ENCODE measurements around the gene NUDT2. TPM values are rescaled to one million over a fixed set of nuclear protein-coding genes. Genes with fewer than 3 reads are reported as not detected.
A peak's percentile ranks its signal among the peaks of the same experiment; 100 is the strongest.
"Not testable (repeated sequence)": the region's sequence is repeated elsewhere in the genome, so short reads cannot be mapped to it uniquely, and the experiment has no call there.

The NUDT2 gene
- total RNA-seq, 2 donors from 2014 or later, result 11.2 to 15.0 TPM

- H3K36me3 Mint-ChIP-seq (ENCODE audit: low read depth), result no peaks in the 10 kb centered on the region
- peaks cover 8% of the 10 kb centered on the region for H3K4me1 Mint-ChIP-seq
- H3K9me3 ChIP-seq (ENCODE audit: control insufficient read depth, low read length, poor library complexity, severe bottlenecking), result no peaks in the 10 kb centered on the region
- no peak overlapping the region for H3K4me3 Mint-ChIP-seq
- no peak overlapping the region for H3K27ac Mint-ChIP-seq
- H3K27me3 Mint-ChIP-seq, result no peaks in the 10 kb centered on the region
- no peak for ATAC-seq
- DNase-seq, result no peak
These were observed 6.3 kb upstream of the NUDT2 start for GRCh38 chr9:34322899-34323591.

GRCh38 chr9:34326690-34327089 is 2.7 kb upstream of the NUDT2 start:
- no peaks in the 10 kb centered on the region for H3K36me3 Mint-ChIP-seq (ENCODE audit: low read depth)

GRCh38 chr9:34328500-34328986 is 826 bp upstream of the NUDT2 start:
- Mint-ChIP-seq H3K4me1 (peaks cover 38% of the 10 kb centered on the region), H3K27ac (peak overlapping the region; percentile 99), H3K27me3 (no peaks in the 10 kb centered on the region), H3K36me3 (ENCODE audit: low read depth) (no peaks in the 10 kb centered on the region), H3K4me3 (peak overlapping the region; percentile 96)
- H3K9me3 ChIP-seq (ENCODE audit: control insufficient read depth, low read length, poor library complexity, severe bottlenecking), result no peaks in the 10 kb centered on the region
- no peak for DNase-seq
- no peak for ATAC-seq

More at GRCh38 chr9:34326690-34327089, 2.7 kb upstream of the NUDT2 start:
- Mint-ChIP-seq H3K27ac (no peak overlapping the region), H3K4me3 (no peak overlapping the region), H3K27me3 (no peaks in the 10 kb centered on the region), H3K4me1 (peaks cover 26% of the 10 kb centered on the region)
- no peaks in the 10 kb centered on the region for H3K9me3 ChIP-seq (ENCODE audit: control insufficient read depth, low read length, poor library complexity, severe bottlenecking)
- no peak for DNase-seq
- ATAC-seq, result no peak

- H3K27ac Mint-ChIP-seq, result no peak overlapping the region
- H3K4me3 Mint-ChIP-seq, result no peak overlapping the region
These were observed 1.8 kb downstream of the NUDT2 start for GRCh38 chr9:34331196-34331595.

GRCh38 chr9:34332076-34332964 is 3.0 kb downstream of the NUDT2 start:
- no peak for ATAC-seq
- no peaks in the 10 kb centered on the region for H3K27me3 Mint-ChIP-seq
- DNase-seq, result no peak
- H3K4me3 Mint-ChIP-seq, result peak overlapping the region; percentile 49
- no peaks in the 10 kb centered on the region for H3K36me3 Mint-ChIP-seq (ENCODE audit: low read depth)
- no peaks in the 10 kb centered on the region for H3K9me3 ChIP-seq (ENCODE audit: control insufficient read depth, low read length, poor library complexity, severe bottlenecking)
- H3K4me1 Mint-ChIP-seq, result peaks cover 37% of the 10 kb centered on the region
- H3K27ac Mint-ChIP-seq, result peak overlapping the region; percentile 82

More at GRCh38 chr9:34331196-34331595, 1.8 kb downstream of the NUDT2 start:
- DNase-seq, result no peak
- no peaks in the 10 kb centered on the region for H3K27me3 Mint-ChIP-seq
- peaks cover 39% of the 10 kb centered on the region for H3K4me1 Mint-ChIP-seq
- ATAC-seq, result no peak
- no peaks in the 10 kb centered on the region for H3K9me3 ChIP-seq (ENCODE audit: control insufficient read depth, low read length, poor library complexity, severe bottlenecking)
- no peaks in the 10 kb centered on the region for H3K36me3 Mint-ChIP-seq (ENCODE audit: low read depth)

- Mint-ChIP-seq H3K4me1 (peaks cover 33% of the 10 kb centered on the region), H3K27ac (no peak overlapping the region), H3K36me3 (ENCODE audit: low read depth) (no peaks in the 10 kb centered on the region), H3K4me3 (no peak overlapping the region), H3K27me3 (no peaks in the 10 kb centered on the region)
- H3K9me3 ChIP-seq (ENCODE audit: control insufficient read depth, low read length, poor library complexity, severe bottlenecking), result no peaks in the 10 kb centered on the region
- DNase-seq (no peak), ATAC-seq (no peak)
These were observed 4.5 kb downstream of the NUDT2 start for GRCh38 chr9:34333836-34334235.

- peaks cover 30% of the 10 kb centered on the region for H3K4me1 Mint-ChIP-seq
- H3K27me3 Mint-ChIP-seq, result no peaks in the 10 kb centered on the region
- no peaks in the 10 kb centered on the region for H3K9me3 ChIP-seq (ENCODE audit: control insufficient read depth, low read length, poor library complexity, severe bottlenecking)
- no peak overlapping the region for H3K4me3 Mint-ChIP-seq
- no peaks in the 10 kb centered on the region for H3K36me3 Mint-ChIP-seq (ENCODE audit: low read depth)
- no peak overlapping the region for H3K27ac Mint-ChIP-seq
- ATAC-seq (no peak), DNase-seq (no peak)
These were observed 5.0 kb downstream of the NUDT2 start for GRCh38 chr9:34334337-34334824.

- H3K4me1 Mint-ChIP-seq, result peaks cover 28% of the 10 kb centered on the region
- H3K36me3 Mint-ChIP-seq (ENCODE audit: low read depth), result no peaks in the 10 kb centered on the region
- H3K27ac Mint-ChIP-seq, result no peak overlapping the region
These were observed 5.5 kb downstream of the NUDT2 start for GRCh38 chr9:34334916-34335315.

GRCh38 chr9:34335376-34335775 is 6.0 kb downstream of the NUDT2 start:
- H3K4me1 Mint-ChIP-seq, result peaks cover 24% of the 10 kb centered on the region
- H3K9me3 ChIP-seq (ENCODE audit: control insufficient read depth, low read length, poor library complexity, severe bottlenecking), result no peaks in the 10 kb centered on the region
- no peaks in the 10 kb centered on the region for H3K27me3 Mint-ChIP-seq
- H3K4me3 Mint-ChIP-seq, result no peak overlapping the region
- no peak overlapping the region for H3K27ac Mint-ChIP-seq
- no peak for ATAC-seq
- H3K36me3 Mint-ChIP-seq (ENCODE audit: low read depth), result no peaks in the 10 kb centered on the region
- DNase-seq, result no peak

More at GRCh38 chr9:34334916-34335315, 5.5 kb downstream of the NUDT2 start:
- Mint-ChIP-seq H3K27me3 (no peaks in the 10 kb centered on the region), H3K4me3 (no peak overlapping the region)
- ATAC-seq, result no peak
- no peaks in the 10 kb centered on the region for H3K9me3 ChIP-seq (ENCODE audit: control insufficient read depth, low read length, poor library complexity, severe bottlenecking)
- no peak for DNase-seq

- no peaks in the 10 kb centered on the region for H3K27me3 Mint-ChIP-seq
- H3K9me3 ChIP-seq (ENCODE audit: control insufficient read depth, low read length, poor library complexity, severe bottlenecking), result no peaks in the 10 kb centered on the region
- ATAC-seq (no peak), DNase-seq (no peak)
- H3K36me3 Mint-ChIP-seq (ENCODE audit: low read depth), result no peaks in the 10 kb centered on the region
- H3K27ac Mint-ChIP-seq, result peak overlapping the region; percentile 4
- H3K4me3 Mint-ChIP-seq, result no peak overlapping the region
- H3K4me1 Mint-ChIP-seq, result peaks cover 11% of the 10 kb centered on the region
These were observed 8.0 kb downstream of the NUDT2 start for GRCh38 chr9:34337403-34337802.

- not testable (repeated sequence) for H3K27ac Mint-ChIP-seq; H3K9me3 ChIP-seq (ENCODE audit: control insufficient read depth, low read length, poor library complexity, severe bottlenecking); H3K27me3 Mint-ChIP-seq; DNase-seq; ATAC-seq; H3K36me3 Mint-ChIP-seq (ENCODE audit: low read depth); H3K4me3 Mint-ChIP-seq; H3K4me1 Mint-ChIP-seq
These were observed 8.7 kb downstream of the NUDT2 start for GRCh38 chr9:34338079-34338478.

GRCh38 chr9:34338665-34339385 is 9.5 kb downstream of the NUDT2 start:
- H3K36me3 Mint-ChIP-seq (ENCODE audit: low read depth), result no peaks in the 10 kb centered on the region

More at GRCh38 chr9:34338665-34339385, 9.5 kb downstream of the NUDT2 start:
- no peak for DNase-seq
- Mint-ChIP-seq H3K27me3 (no peaks in the 10 kb centered on the region), H3K4me1 (peaks cover 6% of the 10 kb centered on the region), H3K27ac (no peak overlapping the region), H3K4me3 (no peak overlapping the region)
- no peak for ATAC-seq
- H3K9me3 ChIP-seq (ENCODE audit: control insufficient read depth, low read length, poor library complexity, severe bottlenecking), result no peaks in the 10 kb centered on the region
